HG02970 (cell line): ENCODE measurements around the gene CTU1.

Experiments
- ATAC-seq: cut with Tn5 transposase; IDR thresholded peaks from one replicate; pipeline ENCODE4 v1.9.1; 2021; ENCODE audit warnings: mild to moderate bottlenecking, moderate library complexity, moderate number of reproducible peaks; ENCODE audit not compliant: unreplicated experiment, low FRiP score

Gene CTU1

GRCh38 chr19:51086153-51086850, 21.9 kb downstream of the CTU1 start:
- no peak for ATAC-seq

GRCh38 chr19:51084505-51084904, 23.7 kb downstream of the CTU1 start:
- ATAC-seq = no peak

GRCh38 chr19:51083783-51084182, 24.4 kb downstream of the CTU1 start:
- no peak for ATAC-seq

- no peak for ATAC-seq
These were observed 25.0 kb downstream of the CTU1 start for GRCh38 chr19:51083181-51083580.

GRCh38 chr19:51082611-51083010, 25.6 kb downstream of the CTU1 start, which contains the start of gene KLK14:
Gene KLK14 (minus strand): TSS chr19:51082887. CDS start chr19:51082614, 273 bp downstream.
- no peak for ATAC-seq

GRCh38 chr19:51081476-51081875, 26.7 kb downstream of the CTU1 start:
- ATAC-seq = no peak

- no peak for ATAC-seq
These were observed 28.6 kb downstream of the CTU1 start for GRCh38 chr19:51079481-51080110.

GRCh38 chr19:51078731-51079130, 29.5 kb downstream of the CTU1 start:
- ATAC-seq = no peak

- ATAC-seq = no peak
These were observed 30.1 kb downstream of the CTU1 start for GRCh38 chr19:51078104-51078503.

GRCh38 chr19:51076631-51077213, 31.5 kb downstream of the CTU1 start:
- ATAC-seq = no peak

GRCh38 chr19:51075998-51076397, 32.2 kb downstream of the CTU1 start:
- no peak for ATAC-seq

GRCh38 chr19:51071095-51071405, 37.2 kb downstream of the CTU1 start:
- ATAC-seq = no peak

- no peak for ATAC-seq
These were observed 37.7 kb downstream of the CTU1 start for GRCh38 chr19:51070334-51071094.

- no peak for ATAC-seq
These were observed 41.6 kb downstream of the CTU1 start for GRCh38 chr19:51066393-51067186.

GRCh38 chr19:51065221-51065960, 42.8 kb downstream of the CTU1 start:
- no peak for ATAC-seq

- no peak for ATAC-seq
These were observed 43.5 kb downstream of the CTU1 start, which contains the start of gene KLK13 for GRCh38 chr19:51064534-51065220. Gene KLK13 (minus strand): TSS chr19:51065092. CDS start chr19:51065067, 25 bp downstream.

GRCh38 chr19:51063664-51064063, 44.5 kb downstream of the CTU1 start:
- no peak for ATAC-seq

GRCh38 chr19:51060973-51061372, 47.2 kb downstream of the CTU1 start:
- no peak for ATAC-seq

GRCh38 chr19:51060336-51060735, 47.9 kb downstream of the CTU1 start:
- ATAC-seq = no peak
